Neural crest cell (in vitro differentiated cells): ENCODE results near the gene SCMH1. TPM values are rescaled to one million over a fixed set of nuclear protein-coding genes. Genes with fewer than 3 reads are reported as not detected.

Source experiments
- DNase-seq: peaks from one replicate; pipeline ENCODE4 v3.0.0; 2021; ENCODE audit warnings: low read depth, mixed read lengths, low spot score
- H3K27ac Mint-ChIP-seq: one replicate; pipeline ENCODE4 v1.8.0; 2021; ENCODE audit warnings: mild to moderate bottlenecking, mixed read lengths; ENCODE audit not compliant: unreplicated experiment
- H3K27me3 Mint-ChIP-seq: 2 replicates; pipeline ENCODE4 v1.8.0; 2021; ENCODE audit warnings: low read depth, mild to moderate bottlenecking, mixed read lengths
- H3K36me3 Mint-ChIP-seq: 2 replicates; pipeline ENCODE4 v1.8.0; 2021; ENCODE audit warnings: low read depth, mild to moderate bottlenecking, mixed read lengths
- H3K4me1 Mint-ChIP-seq: 2 replicates; pipeline ENCODE4 v1.8.0; 2021; ENCODE audit warnings: mixed read lengths
- H3K4me3 Mint-ChIP-seq: one replicate; pipeline ENCODE4 v1.8.0; 2021; ENCODE audit warnings: mild to moderate bottlenecking, mixed read lengths
- H3K9me3 Mint-ChIP-seq: 2 replicates; pipeline ENCODE4 v1.8.0; 2021; ENCODE audit warnings: mixed read lengths
- total RNA-seq: library from RNA; stranded (reverse); gene quantifications from 2 replicates; pipeline ENCODE4 v1.2.1, GENCODE V29; 2021
- TF ChIP-seq, protein P1 (sequence below): fragments of 200-600 bp; sonication (generic); conservative IDR thresholded peaks from 2 replicates; pipeline ENCODE4 v1.5.0; 2021; ENCODE audit warnings: antibody characterized with exemption, mild to moderate bottlenecking

The SCMH1 gene
- total RNA-seq, 1 donor from 2014 or later, result 50.6 TPM

DNA sequence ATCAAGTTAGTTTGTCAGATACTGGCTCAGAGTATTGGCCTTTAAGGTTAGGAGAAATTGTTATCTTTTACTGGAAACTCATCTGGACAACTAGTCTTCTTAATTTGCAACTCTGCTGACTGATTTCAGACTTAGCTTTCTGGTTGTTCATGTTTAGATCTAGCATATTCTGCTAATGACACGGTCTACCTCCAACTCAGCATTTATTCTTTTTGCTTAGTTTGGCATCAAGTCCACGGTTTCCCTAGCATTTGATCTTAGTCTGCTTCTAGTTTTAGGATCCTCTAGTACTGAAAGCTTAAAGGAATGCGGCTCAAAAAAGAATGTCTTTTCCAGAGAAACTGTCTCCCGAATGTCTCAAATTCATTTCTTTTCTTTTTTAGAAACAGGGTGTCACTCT, 145.0 kb downstream of the SCMH1 start:
- H3K36me3 Mint-ChIP-seq, result no peaks in the 10 kb centered on the region
- H3K4me3 Mint-ChIP-seq, result no peak overlapping the region
- H3K27ac Mint-ChIP-seq, result no peak overlapping the region
- TF ChIP-seq, protein P1, sequence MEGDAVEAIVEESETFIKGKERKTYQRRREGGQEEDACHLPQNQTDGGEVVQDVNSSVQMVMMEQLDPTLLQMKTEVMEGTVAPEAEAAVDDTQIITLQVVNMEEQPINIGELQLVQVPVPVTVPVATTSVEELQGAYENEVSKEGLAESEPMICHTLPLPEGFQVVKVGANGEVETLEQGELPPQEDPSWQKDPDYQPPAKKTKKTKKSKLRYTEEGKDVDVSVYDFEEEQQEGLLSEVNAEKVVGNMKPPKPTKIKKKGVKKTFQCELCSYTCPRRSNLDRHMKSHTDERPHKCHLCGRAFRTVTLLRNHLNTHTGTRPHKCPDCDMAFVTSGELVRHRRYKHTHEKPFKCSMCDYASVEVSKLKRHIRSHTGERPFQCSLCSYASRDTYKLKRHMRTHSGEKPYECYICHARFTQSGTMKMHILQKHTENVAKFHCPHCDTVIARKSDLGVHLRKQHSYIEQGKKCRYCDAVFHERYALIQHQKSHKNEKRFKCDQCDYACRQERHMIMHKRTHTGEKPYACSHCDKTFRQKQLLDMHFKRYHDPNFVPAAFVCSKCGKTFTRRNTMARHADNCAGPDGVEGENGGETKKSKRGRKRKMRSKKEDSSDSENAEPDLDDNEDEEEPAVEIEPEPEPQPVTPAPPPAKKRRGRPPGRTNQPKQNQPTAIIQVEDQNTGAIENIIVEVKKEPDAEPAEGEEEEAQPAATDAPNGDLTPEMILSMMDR, result no peak
- no peaks in the 10 kb centered on the region for H3K9me3 Mint-ChIP-seq
- H3K4me1 Mint-ChIP-seq, result peaks cover 6% of the 10 kb centered on the region
- no peak for DNase-seq
- no peaks in the 10 kb centered on the region for H3K27me3 Mint-ChIP-seq

GRCh38 chr1:41093826-41094225, 148.3 kb downstream of the SCMH1 start:
- H3K27ac Mint-ChIP-seq, result no peak overlapping the region
- no peak for DNase-seq
- H3K4me1 Mint-ChIP-seq, result peaks cover 6% of the 10 kb centered on the region
- H3K9me3 Mint-ChIP-seq, result no peaks in the 10 kb centered on the region
- H3K4me3 Mint-ChIP-seq, result no peak overlapping the region
- peaks cover 9% of the 10 kb centered on the region for H3K36me3 Mint-ChIP-seq
- no peaks in the 10 kb centered on the region for H3K27me3 Mint-ChIP-seq
- TF ChIP-seq, protein P1, result no peak

DNA sequence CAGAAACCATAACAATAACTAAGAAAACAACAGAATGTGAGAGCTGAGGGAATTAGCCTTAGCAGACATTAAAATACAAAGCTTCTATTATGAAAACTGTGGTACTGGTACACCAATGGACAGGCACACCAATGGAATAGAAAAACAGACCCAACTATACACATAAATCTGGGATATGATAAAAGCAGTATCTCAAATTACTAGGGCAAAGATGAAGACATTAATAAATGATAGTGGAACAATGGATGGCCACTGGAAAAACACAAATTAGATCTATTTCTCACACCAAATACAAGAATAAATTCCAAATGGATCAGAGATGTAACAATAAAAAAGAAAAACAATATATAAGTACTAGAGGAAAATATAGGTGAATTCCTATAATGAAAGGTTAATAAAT, 155.2 kb downstream of the SCMH1 start:
- Mint-ChIP-seq H3K36me3 (peaks cover 21% of the 10 kb centered on the region), H3K9me3 (peaks cover 1% of the 10 kb centered on the region), H3K4me3 (no peak overlapping the region), H3K27ac (no peak overlapping the region), H3K27me3 (no peaks in the 10 kb centered on the region), H3K4me1 (no peaks in the 10 kb centered on the region)
- TF ChIP-seq, protein P1, result no peak
- DNase-seq, result no peak

- no peak for DNase-seq
- Mint-ChIP-seq H3K27ac (no peak overlapping the region), H3K4me3 (no peak overlapping the region), H3K27me3 (no peaks in the 10 kb centered on the region), H3K9me3 (peaks cover 10% of the 10 kb centered on the region), H3K36me3 (peaks cover 30% of the 10 kb centered on the region), H3K4me1 (no peaks in the 10 kb centered on the region)
- TF ChIP-seq, protein P1, result no peak
Observed at GRCh38 chr1:41078616-41079015, 163.5 kb downstream of the SCMH1 start.

DNA sequence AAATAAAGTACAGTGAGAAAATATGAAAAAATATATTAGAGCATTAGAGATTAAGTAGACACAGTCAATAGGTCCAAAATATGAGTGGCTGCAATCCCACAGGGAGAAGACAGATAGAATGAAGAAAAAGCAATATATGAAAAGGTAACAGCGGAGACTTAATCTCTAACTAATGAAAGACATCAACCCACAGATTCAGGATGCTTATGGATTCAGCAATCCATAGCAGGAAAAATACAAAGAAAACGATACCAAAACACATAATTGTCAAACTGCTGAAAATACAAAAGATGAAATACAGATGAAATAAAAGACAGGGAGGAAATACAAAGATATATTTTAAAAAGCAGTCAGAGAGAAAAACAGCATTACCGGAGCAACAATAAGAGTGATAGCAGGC, 163.9 kb downstream of the SCMH1 start:
- TF ChIP-seq, protein P1, result no peak
- Mint-ChIP-seq H3K36me3 (peaks cover 31% of the 10 kb centered on the region), H3K27ac (no peak overlapping the region), H3K27me3 (no peaks in the 10 kb centered on the region), H3K4me1 (no peaks in the 10 kb centered on the region), H3K9me3 (peaks cover 10% of the 10 kb centered on the region), H3K4me3 (no peak overlapping the region)
- no peak for DNase-seq

DNA sequence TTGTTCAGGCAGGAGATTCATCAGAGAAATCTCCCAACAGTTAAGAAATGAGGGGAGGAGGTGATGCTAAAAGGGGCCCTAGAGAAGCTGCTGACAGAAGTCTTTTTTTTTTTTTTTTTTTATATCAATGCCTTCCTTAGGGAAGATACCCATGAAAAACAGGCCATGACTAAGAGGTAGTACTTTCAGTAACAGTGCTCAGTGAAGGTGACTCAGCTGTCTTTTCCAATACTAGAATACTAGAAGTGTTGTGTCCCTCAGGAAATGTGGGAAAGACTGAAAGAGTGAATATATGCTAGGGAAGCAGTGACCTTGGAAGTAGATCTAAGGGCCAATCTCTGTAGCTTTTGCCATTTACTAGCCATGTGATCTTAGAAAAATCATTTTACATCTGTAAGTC, 168.1 kb downstream of the SCMH1 start:
- peaks cover 7% of the 10 kb centered on the region for H3K9me3 Mint-ChIP-seq
- TF ChIP-seq, protein P1, result no peak
- H3K4me1 Mint-ChIP-seq, result no peaks in the 10 kb centered on the region
- H3K27ac Mint-ChIP-seq, result no peak overlapping the region
- peaks cover 24% of the 10 kb centered on the region for H3K36me3 Mint-ChIP-seq
- DNase-seq, result no peak
- no peaks in the 10 kb centered on the region for H3K27me3 Mint-ChIP-seq
- H3K4me3 Mint-ChIP-seq, result no peak overlapping the region
